ENCODE data around the gene GALNT9. TPM values are rescaled to one million over a fixed set of nuclear protein-coding genes. Genes with fewer than 3 reads are reported as not detected.

GALNT9 gene
- total RNA-seq, 1 donor from 2014 or later: not detected

- Histone ChIP-seq H3K4me3 (no peak overlapping the region), H3K27ac (replicated peaks) (no peak overlapping the region), H3K36me3 (no peaks in the 10 kb centered on the region), H3K27me3 (ENCODE audit: low read depth) (peaks cover 50% of the 10 kb centered on the region), H3K4me1 (peaks cover 4% of the 10 kb centered on the region), H3K9me3 (replicated peaks) (no peaks in the 10 kb centered on the region)
- no peak for DNase-seq
- no peak for TF ChIP-seq CTCF (IDR thresholded peaks at IDR 0.05; ENCODE audit: borderline replicate concordance)
- intact Hi-C loops (cut with micrococcal nuclease): no loop called here
Measured at GRCh38 chr12:132160601-132161035, 168.8 kb downstream of the GALNT9 start.

- peaks cover 50% of the 10 kb centered on the region for H3K27me3 ChIP-seq (ENCODE audit: low read depth)
- peaks cover 4% of the 10 kb centered on the region for H3K4me1 ChIP-seq
- no peak for TF ChIP-seq CTCF (IDR thresholded peaks at IDR 0.05; ENCODE audit: borderline replicate concordance)
- no peak overlapping the region for H3K4me3 ChIP-seq
- H3K27ac ChIP-seq (replicated peaks): no peak overlapping the region
- intact Hi-C loops (cut with micrococcal nuclease): no loop called here
- H3K36me3 ChIP-seq: no peaks in the 10 kb centered on the region
- H3K9me3 ChIP-seq (replicated peaks): no peaks in the 10 kb centered on the region
- peak; percentile 9 for DNase-seq
Measured at GRCh38 chr12:132160016-132160415, 169.4 kb downstream of the GALNT9 start.

- Histone ChIP-seq H3K4me3 (no peak overlapping the region), H3K27me3 (ENCODE audit: low read depth) (peaks cover 50% of the 10 kb centered on the region), H3K27ac (replicated peaks) (no peak overlapping the region), H3K9me3 (replicated peaks) (no peaks in the 10 kb centered on the region), H3K4me1 (peaks cover 4% of the 10 kb centered on the region), H3K36me3 (no peaks in the 10 kb centered on the region)
- no peak for TF ChIP-seq CTCF (IDR thresholded peaks at IDR 0.05; ENCODE audit: borderline replicate concordance)
- intact Hi-C loops (cut with micrococcal nuclease): no loop called here
- peak; percentile 8 for DNase-seq
Measured at GRCh38 chr12:132159555-132160003, 169.8 kb downstream of the GALNT9 start.

GRCh38 chr12:132158677-132159554 lies 170.5 kb downstream of the GALNT9 start:
- no peak for TF ChIP-seq CTCF (IDR thresholded peaks at IDR 0.05; ENCODE audit: borderline replicate concordance)
- Histone ChIP-seq H3K4me1 (peaks cover 10% of the 10 kb centered on the region), H3K4me3 (no peak overlapping the region), H3K27me3 (ENCODE audit: low read depth) (peaks cover 44% of the 10 kb centered on the region), H3K27ac (replicated peaks) (no peak overlapping the region), H3K9me3 (replicated peaks) (no peaks in the 10 kb centered on the region), H3K36me3 (no peaks in the 10 kb centered on the region)
- peak; percentile 10 for DNase-seq
- intact Hi-C loops (cut with micrococcal nuclease): no loop called here

- Histone ChIP-seq H3K9me3 (replicated peaks) (no peaks in the 10 kb centered on the region), H3K27ac (replicated peaks) (no peak overlapping the region), H3K36me3 (no peaks in the 10 kb centered on the region), H3K27me3 (ENCODE audit: low read depth) (peaks cover 33% of the 10 kb centered on the region), H3K4me1 (peaks cover 12% of the 10 kb centered on the region), H3K4me3 (no peak overlapping the region)
- no peak for DNase-seq
- intact Hi-C loops (cut with micrococcal nuclease): no loop called here
- TF ChIP-seq CTCF (IDR thresholded peaks at IDR 0.05; ENCODE audit: borderline replicate concordance): no peak
Measured at GRCh38 chr12:132157733-132158409, 171.5 kb downstream of the GALNT9 start.

All from left ventricle myocardium inferior (tissue), 1 donor.